Panc1 (cell line): Measurements from ENCODE around the gene FHOD1. TPM values are rescaled to one million over a fixed set of nuclear protein-coding genes. Genes with fewer than 3 reads are reported as not detected.
A peak's percentile ranks its signal among the peaks of the same experiment; 100 is the strongest.

Experiments used
- ATAC-seq: fragments of 200-7000 bp; cut with Tn5 transposase; 2 replicates; pipeline ENCODE4 v1.9.1; 2020; ENCODE audit warnings: mild to moderate bottlenecking, moderate library complexity
- BruUV-seq: library from RNA; stranded (reverse); fragments of 400-500 nt; replicated peaks from 2 replicates; lab custom pipeline; 2021; lab: Mats Ljungman, UMichigan
- CTCF ChIA-PET: fragments of 300-600 bp; sonication (Branson Sonifier 250); formaldehyde crosslinking; loops from one replicate; lab custom pipeline; 2022; ENCODE audit warnings: antibody characterized with exemption; lab: Charles Lee
- POLR2A ChIA-PET: fragments of 300-600 bp; sonication (Branson Sonifier 250); formaldehyde crosslinking; loops from one replicate; lab custom pipeline; 2022; ENCODE audit warnings: antibody characterized with exemption; lab: Charles Lee
- DNase-seq: peaks from one replicate; pipeline ENCODE4 v3.0.0-alpha.2; 2010; ENCODE audit warnings: low read depth, low spot score
- H3K27ac ChIP-seq: 2 replicates; pipeline ENCODE4 v1.5.1; 2011; ENCODE audit warnings: mild to moderate bottlenecking, low read length, inconsistent platforms
- H3K27me3 ChIP-seq: fragments of 200-500 bp; sonication (Bioruptor generic); 2 replicates; pipeline ENCODE4 v1.6.0; 2014; ENCODE audit warnings: low read length, inconsistent platforms; ENCODE audit not compliant: control insufficient read depth, insufficient read depth
- H3K36me3 ChIP-seq: fragments of 200-500 bp; sonication (Bioruptor generic); 2 replicates; pipeline ENCODE4 v1.5.1; 2014; ENCODE audit warnings: inconsistent platforms, mild to moderate bottlenecking, low read length, moderate library complexity; ENCODE audit not compliant: control insufficient read depth, insufficient read depth
- H3K4me1 ChIP-seq: 2 replicates; pipeline ENCODE4 v1.5.1; 2011; ENCODE audit warnings: inconsistent platforms, mild to moderate bottlenecking, low read length, moderate library complexity; ENCODE audit not compliant: control insufficient read depth, insufficient read depth
- H3K4me3 ChIP-seq, 2 experiments: 2 replicates each; pipeline ENCODE4 v1.5.1; 2011 to 2012; ENCODE audit warnings: low read depth in 2 of 2, low read length in 2 of 2, mild to moderate bottlenecking in 2 of 2, inconsistent platforms in 1 of 2, moderate library complexity in 1 of 2
- H3K9me3 ChIP-seq: fragments of 200-500 bp; sonication (Bioruptor generic); 2 replicates; pipeline ENCODE4 v1.5.1; 2014; ENCODE audit warnings: low read depth, mild to moderate bottlenecking, inconsistent platforms, low read length, moderate library complexity; ENCODE audit not compliant: control insufficient read depth, insufficient read depth
- POLR2AphosphoS5 ChIP-seq: IDR thresholded peaks from 2 replicates; pipeline ENCODE4 v1.6.1; 2012; ENCODE audit warnings: mild to moderate bottlenecking, low read depth, low read length, moderate library complexity
- SIN3A ChIP-seq: IDR thresholded peaks from 2 replicates; pipeline ENCODE4 v1.6.1; 2012; ENCODE audit warnings: low read depth, mild to moderate bottlenecking, low read length, moderate library complexity, borderline replicate concordance; ENCODE audit not compliant: insufficient read depth
- TCF7L2 ChIP-seq: IDR thresholded peaks from 2 replicates; pipeline ENCODE4 v1.6.1; 2011; ENCODE audit warnings: mild to moderate bottlenecking, low read depth, low read length, inconsistent platforms
- in situ Hi-C: cut with HindIII; loops from 2 replicates; pipeline ENCODE4 v1.10.0; 2016; ENCODE audit warnings: low sequenced_read_pairs, low pct_unique_long_range_greater_than_20kb
- intact Hi-C: fragments of 100-400 bp; cut with micrococcal nuclease; formaldehyde crosslinking; loops from one replicate; pipeline ENCODE4 v1.10.0; 2022; ENCODE audit not compliant: unreplicated experiment
- total RNA-seq: library from RNA; stranded (reverse); gene quantifications from one replicate; pipeline ENCODE4 v1.2.1, GENCODE V29; 2021; ENCODE audit not compliant: unreplicated experiment
- TF ChIP-seq, protein P1 (sequence below): fragments of 450-650 bp; IDR thresholded peaks from 2 replicates; pipeline ENCODE4 v1.5.1; 2017; ENCODE audit warnings: mild to moderate bottlenecking
- TF ChIP-seq, protein P2 (sequence below), 2 experiments: IDR thresholded peaks; 2 replicates each; pipeline ENCODE4 v1.6.1; 2011 to 2012; ENCODE audit warnings: low read depth in 2 of 2, control low read depth in 1 of 2, low read length in 1 of 2, mild to moderate bottlenecking in 1 of 2, moderate library complexity in 1 of 2; ENCODE audit not compliant: insufficient read depth in 1 of 2

Gene FHOD1
- total RNA-seq, 1 experiment from 2014 or later, result 9.3 TPM

DNA sequence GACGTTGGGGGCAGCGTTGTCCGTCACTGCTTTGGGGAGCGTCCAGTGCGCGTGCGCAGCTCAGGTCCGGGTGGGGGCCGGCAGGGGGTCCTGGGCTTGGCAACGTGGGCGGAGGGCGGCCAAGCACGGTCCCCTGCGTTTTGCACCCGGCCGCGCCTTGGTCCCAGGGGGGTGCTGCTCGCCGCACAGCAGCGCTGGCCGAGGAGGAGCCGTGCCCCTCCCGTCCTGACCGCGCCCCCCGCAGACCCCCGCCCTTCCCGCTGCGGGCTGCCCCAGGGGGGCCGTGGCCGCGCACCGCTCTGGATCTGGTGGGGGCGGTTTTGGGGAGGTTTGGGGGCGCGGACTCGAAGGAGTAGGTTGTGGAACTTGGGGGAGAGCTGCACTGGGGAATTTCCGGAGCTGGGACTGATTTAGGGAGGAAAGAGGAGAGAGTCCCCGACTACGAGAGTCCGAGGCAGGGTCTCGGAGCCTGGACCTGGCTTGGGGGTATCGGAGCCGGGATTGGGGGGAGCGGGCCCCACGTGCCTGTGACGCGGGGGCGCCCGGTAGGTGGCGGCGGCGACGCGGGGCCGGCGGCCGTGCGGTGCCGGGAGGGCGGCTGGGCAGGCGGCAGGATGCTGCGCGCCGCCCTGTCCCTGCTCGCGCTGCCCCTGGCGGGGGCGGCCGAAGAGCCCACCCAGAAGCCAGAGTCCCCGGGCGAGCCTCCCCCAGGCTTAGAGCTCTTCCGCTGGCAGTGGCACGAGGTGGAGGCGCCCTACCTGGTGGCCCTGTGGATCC lies 1.3 kb upstream of the FHOD1 start, which contains the start of gene SLC9A5:
Gene SLC9A5 (plus strand): TSS at position 579 of the 777 bp plus-strand sequence. CDS start 36 bp downstream, at position 615.
- in situ Hi-C loops, result no loop called here
- no TSS peak for BruUV-seq
- intact Hi-C loops, result no loop called here
- Histone ChIP-seq H3K4me1 (peaks cover 7% of the 10 kb centered on the region), H3K4me3 (peak within 1 kb of the TSS; percentile 64 to 73), H3K27ac (no peak within 1 kb of the TSS), H3K36me3 (no peaks in the 10 kb centered on the region; the same call in 1 of the 2 replicates), H3K9me3 (no peaks in the 10 kb centered on the region), H3K27me3 (no peaks in the 10 kb centered on the region)
- ATAC-seq, result peak; percentile 29
- DNase-seq, result no peak
- ChIA-PET POLR2A (interaction anchor here (0.6 kb wide), 1 partner anchor 304 kb away, joined by 7 read pairs; no protein-coding TSS in a partner anchor), CTCF (no interaction called here)
- TF ChIP-seq SIN3A (no peak), TCF7L2 (no peak), POLR2AphosphoS5 (no peak)
- TF ChIP-seq, protein P1, sequence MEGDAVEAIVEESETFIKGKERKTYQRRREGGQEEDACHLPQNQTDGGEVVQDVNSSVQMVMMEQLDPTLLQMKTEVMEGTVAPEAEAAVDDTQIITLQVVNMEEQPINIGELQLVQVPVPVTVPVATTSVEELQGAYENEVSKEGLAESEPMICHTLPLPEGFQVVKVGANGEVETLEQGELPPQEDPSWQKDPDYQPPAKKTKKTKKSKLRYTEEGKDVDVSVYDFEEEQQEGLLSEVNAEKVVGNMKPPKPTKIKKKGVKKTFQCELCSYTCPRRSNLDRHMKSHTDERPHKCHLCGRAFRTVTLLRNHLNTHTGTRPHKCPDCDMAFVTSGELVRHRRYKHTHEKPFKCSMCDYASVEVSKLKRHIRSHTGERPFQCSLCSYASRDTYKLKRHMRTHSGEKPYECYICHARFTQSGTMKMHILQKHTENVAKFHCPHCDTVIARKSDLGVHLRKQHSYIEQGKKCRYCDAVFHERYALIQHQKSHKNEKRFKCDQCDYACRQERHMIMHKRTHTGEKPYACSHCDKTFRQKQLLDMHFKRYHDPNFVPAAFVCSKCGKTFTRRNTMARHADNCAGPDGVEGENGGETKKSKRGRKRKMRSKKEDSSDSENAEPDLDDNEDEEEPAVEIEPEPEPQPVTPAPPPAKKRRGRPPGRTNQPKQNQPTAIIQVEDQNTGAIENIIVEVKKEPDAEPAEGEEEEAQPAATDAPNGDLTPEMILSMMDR, result no peak; the same call in 1 of the 2 replicates
- TF ChIP-seq, protein P2, sequence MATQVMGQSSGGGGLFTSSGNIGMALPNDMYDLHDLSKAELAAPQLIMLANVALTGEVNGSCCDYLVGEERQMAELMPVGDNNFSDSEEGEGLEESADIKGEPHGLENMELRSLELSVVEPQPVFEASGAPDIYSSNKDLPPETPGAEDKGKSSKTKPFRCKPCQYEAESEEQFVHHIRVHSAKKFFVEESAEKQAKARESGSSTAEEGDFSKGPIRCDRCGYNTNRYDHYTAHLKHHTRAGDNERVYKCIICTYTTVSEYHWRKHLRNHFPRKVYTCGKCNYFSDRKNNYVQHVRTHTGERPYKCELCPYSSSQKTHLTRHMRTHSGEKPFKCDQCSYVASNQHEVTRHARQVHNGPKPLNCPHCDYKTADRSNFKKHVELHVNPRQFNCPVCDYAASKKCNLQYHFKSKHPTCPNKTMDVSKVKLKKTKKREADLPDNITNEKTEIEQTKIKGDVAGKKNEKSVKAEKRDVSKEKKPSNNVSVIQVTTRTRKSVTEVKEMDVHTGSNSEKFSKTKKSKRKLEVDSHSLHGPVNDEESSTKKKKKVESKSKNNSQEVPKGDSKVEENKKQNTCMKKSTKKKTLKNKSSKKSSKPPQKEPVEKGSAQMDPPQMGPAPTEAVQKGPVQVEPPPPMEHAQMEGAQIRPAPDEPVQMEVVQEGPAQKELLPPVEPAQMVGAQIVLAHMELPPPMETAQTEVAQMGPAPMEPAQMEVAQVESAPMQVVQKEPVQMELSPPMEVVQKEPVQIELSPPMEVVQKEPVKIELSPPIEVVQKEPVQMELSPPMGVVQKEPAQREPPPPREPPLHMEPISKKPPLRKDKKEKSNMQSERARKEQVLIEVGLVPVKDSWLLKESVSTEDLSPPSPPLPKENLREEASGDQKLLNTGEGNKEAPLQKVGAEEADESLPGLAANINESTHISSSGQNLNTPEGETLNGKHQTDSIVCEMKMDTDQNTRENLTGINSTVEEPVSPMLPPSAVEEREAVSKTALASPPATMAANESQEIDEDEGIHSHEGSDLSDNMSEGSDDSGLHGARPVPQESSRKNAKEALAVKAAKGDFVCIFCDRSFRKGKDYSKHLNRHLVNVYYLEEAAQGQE (IDR thresholded peaks at IDR 0.05; ENCODE audit: insufficient read depth in 1 of 2, low read depth in 2 of 2, low read length in 1 of 2), result no peak

DNA sequence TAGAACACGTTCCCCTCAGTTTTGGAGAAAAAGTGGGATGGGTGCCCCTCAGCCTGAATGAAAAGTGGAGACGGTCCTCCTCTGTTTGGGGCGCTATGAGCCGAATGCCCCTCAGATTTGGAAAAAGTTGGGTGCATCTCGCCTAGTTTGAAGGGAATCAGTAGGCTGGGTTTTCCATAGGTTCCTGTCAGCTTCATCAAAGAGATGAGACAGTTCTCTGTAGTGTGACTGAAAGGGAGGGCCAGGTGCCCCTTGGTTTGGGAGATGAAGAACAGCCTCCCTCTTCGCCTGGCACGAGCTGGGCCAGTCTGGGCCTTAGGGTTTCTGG lies 756 bp upstream of the FHOD1 start:
- in situ Hi-C loops (no loop called here), intact Hi-C loops (no loop called here)
- no TSS peak for BruUV-seq
- no peak overlapping the region for H3K27ac ChIP-seq
- H3K4me1 ChIP-seq, result peaks cover 7% of the 10 kb centered on the region
- POLR2A ChIA-PET, result interaction anchor here (0.6 kb wide), 1 partner anchor 304 kb away, joined by 7 read pairs; no protein-coding TSS in a partner anchor
- CTCF ChIA-PET, result interaction anchor here (0.6 kb wide), 1 partner anchor 66 kb away, joined by 6 read pairs; no protein-coding TSS in a partner anchor
- peak overlapping the region; percentile 64 to 73 for H3K4me3 ChIP-seq
- no peaks in the 10 kb centered on the region for H3K9me3 ChIP-seq
- no peaks in the 10 kb centered on the region for H3K27me3 ChIP-seq
- ATAC-seq (0 out of 2 replicates have a peak, but pooled peaks have one; percentile 7), DNase-seq (no peak)
- H3K36me3 ChIP-seq, result no peaks in the 10 kb centered on the region; the same call in 1 of the 2 replicates
- TF ChIP-seq, protein P1, result no peak
- TF ChIP-seq TCF7L2 (no peak), SIN3A (no peak), POLR2AphosphoS5 (no peak)
- TF ChIP-seq, protein P2 (IDR thresholded peaks at IDR 0.05; ENCODE audit: insufficient read depth in 1 of 2, low read depth in 2 of 2, low read length in 1 of 2), result no peak
